Stimulated activated CD4-positive, alpha-beta T cell treated with anti-CD3 and anti-CD28 coated beads, Interleukin-4, amount 100 ng/mL, for 48 hours (primary cell): ENCODE results near the gene SGCG.
"Not testable (repeated sequence)": the region's sequence is repeated elsewhere in the genome, so short reads cannot be mapped to it uniquely, and the experiment has no call there.

ENCODE experiments used
- DNase-seq, 2 donors: peaks; one replicate each; pipeline ENCODE4 v3.0.0-alpha.2; 2020; ENCODE audit warnings: low read depth in 2 of 2

The SGCG gene

GRCh38 chr13:23180711-23181110 lies at the start of gene SGCG:
Gene SGCG (plus strand): TSS chr13:23180979. CDS start chr13:23203695, 22,716 bp downstream.
- DNase-seq: no peak

GRCh38 chr13:23134542-23134941 lies 46.2 kb upstream of the SGCG start:
- no peak for DNase-seq

- DNase-seq: no peak
These were observed 40.3 kb upstream of the SGCG start for GRCh38 chr13:23140492-23140891.

GRCh38 chr13:23141964-23142363 lies 38.8 kb upstream of the SGCG start:
- DNase-seq: no peak

- not testable (repeated sequence) for DNase-seq
These were observed 38.2 kb upstream of the SGCG start for GRCh38 chr13:23142607-23143006.

- no peak for DNase-seq
These were observed 36.3 kb upstream of the SGCG start for GRCh38 chr13:23144431-23144830.

GRCh38 chr13:23146006-23146405 lies 34.8 kb upstream of the SGCG start:
- DNase-seq: no peak

- no peak for DNase-seq
These were observed 33.8 kb upstream of the SGCG start for GRCh38 chr13:23146811-23147625.

GRCh38 chr13:23147827-23148226 lies 33.0 kb upstream of the SGCG start:
- DNase-seq: no peak

GRCh38 chr13:23157781-23158180 lies 23.0 kb upstream of the SGCG start:
- no peak for DNase-seq

- DNase-seq: peak; percentile 21 to 30
These were observed 21.5 kb upstream of the SGCG start for GRCh38 chr13:23159205-23159759.

GRCh38 chr13:23159760-23160637 lies 20.8 kb upstream of the SGCG start:
- DNase-seq: no peak

GRCh38 chr13:23160638-23161480 lies 19.9 kb upstream of the SGCG start:
- no peak for DNase-seq

- no peak for DNase-seq
These were observed 19.3 kb upstream of the SGCG start for GRCh38 chr13:23161481-23161825.

- DNase-seq: no peak
These were observed 4.9 kb upstream of the SGCG start for GRCh38 chr13:23175920-23176319.

GRCh38 chr13:23182142-23182541 lies 1.4 kb downstream of the SGCG start:
- no peak for DNase-seq

- DNase-seq: no peak
These were observed 2.5 kb downstream of the SGCG start for GRCh38 chr13:23183292-23183691.

GRCh38 chr13:23185542-23185941 lies 4.8 kb downstream of the SGCG start:
- DNase-seq: no peak

GRCh38 chr13:23201870-23202269 lies 21.1 kb downstream of the SGCG start:
- DNase-seq: no peak

- no peak for DNase-seq
These were observed 21.6 kb downstream of the SGCG start for GRCh38 chr13:23202383-23202782.

- DNase-seq: no peak
These were observed 22.7 kb downstream of the SGCG start for GRCh38 chr13:23203516-23203915.

GRCh38 chr13:23205807-23206206 lies 25.0 kb downstream of the SGCG start:
- DNase-seq: no peak
